Mammary epithelial cell (primary cell): ENCODE data around the gene CAPN11.

Experiments used
- CTCF ChIP-seq, 2 donors: IDR thresholded peaks in 1 of 2; conservative IDR thresholded peaks in 1 of 2; 2 replicates each; pipeline ENCODE4 v1.5.1; 2011 to 2012; ENCODE audit warnings: inconsistent platforms in 2 of 2, low read length in 2 of 2, mild to moderate bottlenecking in 2 of 2, control low read depth in 1 of 2, low read depth in 1 of 2; ENCODE audit not compliant: insufficient read depth in 1 of 2; ENCODE audit errors: extremely low read depth in 1 of 2
- EZH2 ChIP-seq: IDR thresholded peaks from 2 replicates; pipeline ENCODE4 v1.6.1; 2012; ENCODE audit warnings: low read length, inconsistent platforms, borderline replicate concordance

GRCh38 chr6:44216677-44217331 is 58.2 kb downstream of the CAPN11 start, which contains the start of gene MYMX:
- no peak for TF ChIP-seq CTCF (conservative IDR thresholded peaks at IDR 0.05 in 1 of 2, IDR thresholded peaks at IDR 0.05 in 1 of 2; ENCODE audit: extremely low read depth in 1 of 2, insufficient read depth in 1 of 2, low read depth in 1 of 2, low read length in 2 of 2)
- TF ChIP-seq EZH2: no peak
